HepG2 (cell line): ENCODE results near the gene GRIP1. TPM values are rescaled to one million over a fixed set of nuclear protein-coding genes. Genes with fewer than 3 reads are reported as not detected.

Experiments used
- ATAC-seq: fragments of 200-7000 bp; cut with Tn5 transposase; 3 replicates; pipeline ENCODE4 v1.9.1; 2020; ENCODE audit warnings: mild to moderate bottlenecking, moderate library complexity
- BruUV-seq: library from RNA; stranded (reverse); fragments of 400-500 nt; replicated peaks from 2 replicates; lab custom pipeline; 2021; lab: Mats Ljungman, UMichigan
- CTCF ChIA-PET: fragments of 300-600 bp; formaldehyde crosslinking; extraction: SDS; loops from one replicate; lab custom pipeline; 2021; ENCODE audit warnings: low total read pairs, inconsistent platforms, low intra/inter-chr PET ratio; lab: Yijun Ruan, JAX
- POLR2A ChIA-PET: fragments of 350-600 bp; sonication (Branson Sonifier 250); formaldehyde crosslinking; loops from one replicate; lab custom pipeline; 2020; ENCODE audit warnings: antibody characterized with exemption, inconsistent platforms; lab: Yijun Ruan, JAX
- DNase-seq: peaks from one replicate; pipeline ENCODE4 v3.0.0-alpha.2; 2015; ENCODE audit warnings: low spot score
- FAIRE-seq: peaks from 3 replicates; lab custom pipeline; 2011; peaks lifted over from hg19 to GRCh38; lab: Jason Lieb, UNC
- H2AFZ ChIP-seq: one replicate; pipeline ENCODE4 v1.6.1; 2011; ENCODE audit warnings: low read length, inconsistent platforms
- H3K27ac ChIP-seq: fragments of 300-600 bp; 3 replicates; pipeline ENCODE4 v1.8.0; 2011; ENCODE audit warnings: mixed run types, mild to moderate bottlenecking, mixed read lengths, low read length, inconsistent platforms; ENCODE audit not compliant: insufficient read depth; ENCODE audit errors: extremely low read length
- H3K27me3 ChIP-seq, 2 experiments: fragments of 200-600 bp in 1 of 2; 2 replicates in 1 of 2; 3 replicates in 1 of 2; pipeline versions ENCODE4 v1.6.0 to v1.8.0; 2011; ENCODE audit warnings: low read length in 2 of 2, mild to moderate bottlenecking in 2 of 2, moderate library complexity in 2 of 2, inconsistent platforms in 1 of 2; ENCODE audit not compliant: insufficient read depth in 2 of 2, control insufficient read depth in 1 of 2
- H3K36me3 ChIP-seq, 2 experiments: fragments of 200-600 bp in 1 of 2; replicated peaks in 1 of 2; 2 replicates in 1 of 2; 3 replicates in 1 of 2; pipeline versions ENCODE4 v1.5.1 to v1.8.0; 2011; ENCODE audit warnings: low read length in 2 of 2, inconsistent platforms in 1 of 2; ENCODE audit not compliant: insufficient read depth in 2 of 2, control insufficient read depth in 1 of 2
- H3K4me1 ChIP-seq: 2 replicates; pipeline ENCODE4 v1.5.1; 2012; ENCODE audit warnings: low read length, inconsistent platforms; ENCODE audit not compliant: insufficient read depth
- H3K4me2 ChIP-seq: 2 replicates; pipeline ENCODE4 v1.6.0; 2011; ENCODE audit warnings: low read depth, low read length, inconsistent platforms
- H3K4me3 ChIP-seq, 3 experiments: fragments of 200-600 bp in 1 of 3; sonication (generic), shearing (Covaris generic) in 1 of 3; replicated peaks in 1 of 3; 2 replicates each; pipeline ENCODE4 v1.5.1; 2011 to 2016; ENCODE audit warnings: low read length in 3 of 3, inconsistent platforms in 2 of 3, low read depth in 2 of 3, mild to moderate bottlenecking in 2 of 3, control low read depth in 1 of 3, mixed read lengths in 1 of 3; ENCODE audit not compliant: insufficient read depth in 1 of 3
- H3K79me2 ChIP-seq: one replicate; pipeline ENCODE4 v1.6.1; 2011; ENCODE audit warnings: low read length, inconsistent platforms; ENCODE audit not compliant: insufficient read depth
- H3K9ac ChIP-seq: 2 replicates; pipeline ENCODE4 v1.6.0; 2011; ENCODE audit warnings: mild to moderate bottlenecking, low read depth, low read length, inconsistent platforms; ENCODE audit not compliant: insufficient read depth
- H3K9me3 ChIP-seq: 2 replicates; pipeline ENCODE4 v1.5.1; 2012; ENCODE audit warnings: mild to moderate bottlenecking, low read length
- H4K20me1 ChIP-seq: 2 replicates; pipeline ENCODE4 v1.6.0; 2011; ENCODE audit warnings: inconsistent platforms, mild to moderate bottlenecking, low read length, moderate library complexity; ENCODE audit not compliant: insufficient read depth
- AHR ChIP-seq: IDR thresholded peaks from 2 replicates; pipeline ENCODE4 v1.6.1; 2018; ENCODE audit warnings: missing genetic modification reagents, missing compliant biosample characterization
- ATM ChIP-seq: fragments of 450-650 bp; IDR thresholded peaks from 2 replicates; pipeline ENCODE4 v1.7.1; 2017; ENCODE audit warnings: mild to moderate bottlenecking, borderline replicate concordance
- FUBP1 ChIP-seq: sonication (generic); formaldehyde crosslinking; IDR thresholded peaks from 2 replicates; pipeline ENCODE4 v1.5.1; 2020; ENCODE audit warnings: missing genetic modification reagents, mild to moderate bottlenecking, borderline replicate concordance
- JDP2 ChIP-seq: sonication (generic); formaldehyde crosslinking; IDR thresholded peaks from 2 replicates; pipeline ENCODE4 v1.8.1; 2022; ENCODE audit warnings: missing genetic modification reagents, borderline replicate concordance
- KDM1A ChIP-seq: IDR thresholded peaks from 2 replicates; pipeline ENCODE4 v1.6.1; 2016; ENCODE audit warnings: missing compliant biosample characterization
- MED13 ChIP-seq: sonication (generic); formaldehyde crosslinking; IDR thresholded peaks from 2 replicates; pipeline ENCODE4 v1.5.0; 2020; ENCODE audit warnings: missing genetic modification reagents
- POGK ChIP-seq: sonication (generic); formaldehyde crosslinking; conservative IDR thresholded peaks from 2 replicates; pipeline ENCODE4 v1.8.0; 2022; ENCODE audit warnings: mild to moderate bottlenecking, moderate library complexity, missing genetic modification reagents
- RFX3 ChIP-seq: IDR thresholded peaks from 2 replicates; pipeline ENCODE4 v1.6.1; 2016; ENCODE audit warnings: missing biosample characterization, missing genetic modification reagents
- RXRB ChIP-seq: IDR thresholded peaks from 2 replicates; pipeline ENCODE4 v1.6.1; 2016; ENCODE audit warnings: borderline replicate concordance, missing genetic modification reagents, missing compliant biosample characterization
- SKIL ChIP-seq: sonication (generic); formaldehyde crosslinking; IDR thresholded peaks from 2 replicates; pipeline ENCODE4 v1.8.0; 2022; ENCODE audit warnings: missing genetic modification reagents, mild to moderate bottlenecking, moderate library complexity, borderline replicate concordance
- SMAD3 ChIP-seq: sonication (generic); formaldehyde crosslinking; IDR thresholded peaks from 2 replicates; pipeline ENCODE4 v1.4.0; 2020; ENCODE audit warnings: missing genetic modification reagents
- XRCC5 ChIP-seq: fragments of 200-400 bp; formaldehyde crosslinking; optimal IDR thresholded peaks from 2 replicates; pipeline ENCODE3; 2017; ENCODE audit warnings: mild to moderate bottlenecking, low read length
- ZBTB33 ChIP-seq: sonication (generic); formaldehyde crosslinking; IDR thresholded peaks from 2 replicates; pipeline ENCODE4 v1.4.0; 2020; ENCODE audit warnings: missing genetic modification reagents
- ZNF224 ChIP-seq: sonication (generic); formaldehyde crosslinking; IDR thresholded peaks from 2 replicates; pipeline ENCODE4 v1.5.0; 2020; ENCODE audit warnings: mild to moderate bottlenecking, missing genetic modification reagents
- ZNF598 ChIP-seq: sonication (generic); formaldehyde crosslinking; IDR thresholded peaks from 2 replicates; pipeline ENCODE4 v1.5.1; 2020; ENCODE audit warnings: mild to moderate bottlenecking, missing genetic modification reagents, borderline replicate concordance
- ZNF670 ChIP-seq: sonication (generic); formaldehyde crosslinking; IDR thresholded peaks from 2 replicates; pipeline ENCODE4 v1.8.0; 2022; ENCODE audit warnings: mild to moderate bottlenecking, missing genetic modification reagents, borderline replicate concordance
- ZNF776 ChIP-seq: sonication (generic); formaldehyde crosslinking; IDR thresholded peaks from 2 replicates; pipeline ENCODE4 v1.4.0; 2020; ENCODE audit warnings: mild to moderate bottlenecking, missing genetic modification reagents
- WGBS: methylation state at CpG from one replicate; pipeline ENCODE4 v1.1.6; 2017; ENCODE audit warnings: low lambda C conversion rate; 5-methylcytosine and 5-hydroxymethylcytosine counted together
- in situ Hi-C: cut with HindIII; loops from 2 replicates; pipeline ENCODE4 v1.10.0; 2017; ENCODE audit warnings: low pct_unique_long_range_greater_than_20kb; ENCODE audit not compliant: extremely low pct_ligation_motif_present
- intact Hi-C: fragments of 100-400 bp; cut with micrococcal nuclease; formaldehyde crosslinking; loops from one replicate; pipeline ENCODE4 v1.10.0; 2022; ENCODE audit not compliant: unreplicated experiment
- polyA plus RNA-seq, 8 experiments: library from polyadenylated mRNA; depleted of rRNA in 3 of 8; stranded (reverse) in 7 of 8; unstranded in 1 of 8; fragments of >200 nt; fragmentation: Illumina TruSeq in 4 of 8; extraction: Trizol in 4 of 8; gene quantifications; 2 replicates each; pipeline versions ENCODE4 v1.2.1 to v1.2.3, GENCODE V29; 2011 to 2016; ENCODE audit warnings: low read depth in 4 of 8, missing spikeins in 1 of 8, mixed read lengths in 1 of 8; ENCODE audit not compliant: insufficient read depth in 1 of 8
- total RNA-seq, 5 experiments: library from RNA; depleted of rRNA; stranded (reverse); fragments of >200 nt; fragmentation: Illumina TruSeq; extraction: Trizol; gene quantifications; 2 replicates each; pipeline ENCODE4 v1.2.3, GENCODE V29; 2016; ENCODE audit warnings: low read depth in 1 of 5

Gene GRIP1
- total and polyA plus RNA-seq, 2 of the 13 experiments (the other 11 are each of a cell fraction or from before 2014, with no cell fraction given) = not detected

GRCh38 chr12:66393890-66394289, 285.0 kb downstream of the GRIP1 start:
- no peak overlapping the region for H2AFZ ChIP-seq
- intact Hi-C loops = no loop called here
- H3K9me3 ChIP-seq = no peaks in the 10 kb centered on the region
- no peaks in the 10 kb centered on the region for H3K79me2 ChIP-seq
- H3K36me3 ChIP-seq = no peaks in the 10 kb centered on the region
- 0% methylated on average over 5 of the region's 5 CpGs for WGBS
- ChIA-PET CTCF (no interaction called here), POLR2A (no interaction called here)
- H3K27ac ChIP-seq = no peak overlapping the region
- BruUV-seq = no TSS peak
- FAIRE-seq (no peak), DNase-seq (no peak)
- H3K4me3 ChIP-seq = no peak overlapping the region
- no peak overlapping the region for H3K4me2 ChIP-seq
- H3K9ac ChIP-seq = no peak overlapping the region
- H3K4me1 ChIP-seq = no peaks in the 10 kb centered on the region
- no peaks in the 10 kb centered on the region for H4K20me1 ChIP-seq
- peaks cover 0 to under 1% of the 10 kb centered on the region in 2 experiments; a peak in 3 of 5 replicates for H3K27me3 ChIP-seq
- no peak for TF ChIP-seq SKIL (CRISPR knock-in tag)
- no peak for TF ChIP-seq ZBTB33 (CRISPR knock-in tag)
- TF ChIP-seq ZNF670 = no peak
- no peak for TF ChIP-seq ATM
- no peak for TF ChIP-seq RFX3 (CRISPR knock-in tag)
- no peak for TF ChIP-seq POGK (CRISPR knock-in tag)
- TF ChIP-seq AHR (CRISPR knock-in tag) = no peak
- TF ChIP-seq JDP2 (CRISPR knock-in tag) = no peak
- no peak for TF ChIP-seq RXRB
- no peak for TF ChIP-seq ZNF224 (CRISPR knock-in tag)
- TF ChIP-seq FUBP1 (CRISPR knock-in tag) = no peak
- TF ChIP-seq ZNF598 (CRISPR knock-in tag) = no peak
- no peak for TF ChIP-seq XRCC5
- TF ChIP-seq MED13 (CRISPR knock-in tag) = no peak
- no peak for TF ChIP-seq KDM1A (CRISPR knock-in tag)
- TF ChIP-seq ZNF776 (CRISPR knock-in tag) = no peak
- no peak for TF ChIP-seq SMAD3
- TF ChIP-seq, all 625 proteins: peak for 0
- no peak for ATAC-seq
- in situ Hi-C loops = no loop called here
